Mesenchymal stem cell (in vitro differentiated cells and primary cell): ENCODE data around the gene RPLP2. TPM values are rescaled to one million over a fixed set of nuclear protein-coding genes. Genes with fewer than 3 reads are reported as not detected.

Experiments
- small RNA-seq: library from polyadenylated mRNA; stranded (forward); fragments of <200 nt; extraction: miRNeasy Mini kit (QIAGEN cat#:217004); gene quantifications from one replicate; pipeline ENCODE3, GENCODE V24; 2013; ENCODE audit warnings: low read depth

The RPLP2 gene

Small RNAs within 50 kb of the gene (small RNA-seq; reads per million reads assigned to genes)
- not detected for gene SNORA52
